HG03097 (cell line): ENCODE data around the gene SCYGR8.
A peak's percentile ranks its signal among the peaks of the same experiment; 100 is the strongest.

ENCODE experiments used
- ATAC-seq: cut with Tn5 transposase; IDR thresholded peaks from one replicate; pipeline ENCODE4 v1.9.1; 2021; ENCODE audit not compliant: unreplicated experiment, low FRiP score

Gene SCYGR8

GRCh38 chr2:227759411-227760118, 13.9 kb downstream of the SCYGR8 start:
- no peak for ATAC-seq

- ATAC-seq: no peak
Measured at GRCh38 chr2:227761740-227762476, 16.2 kb downstream of the SCYGR8 start.

GRCh38 chr2:227765788-227766372, 20.2 kb downstream of the SCYGR8 start:
- ATAC-seq: no peak

GRCh38 chr2:227766373-227766883, 20.7 kb downstream of the SCYGR8 start:
- peak; percentile 99 for ATAC-seq

GRCh38 chr2:227767830-227768229, 22.1 kb downstream of the SCYGR8 start:
- ATAC-seq: no peak

- ATAC-seq: no peak
Measured at GRCh38 chr2:227772197-227772661, 26.5 kb downstream of the SCYGR8 start.

GRCh38 chr2:227772932-227773331, 27.2 kb downstream of the SCYGR8 start:
- no peak for ATAC-seq

- no peak for ATAC-seq
Measured at GRCh38 chr2:227774011-227774624, 28.4 kb downstream of the SCYGR8 start.

- ATAC-seq: no peak
Measured at GRCh38 chr2:227774895-227775842, 29.5 kb downstream of the SCYGR8 start.

- no peak for ATAC-seq
Measured at GRCh38 chr2:227780981-227781615, 35.4 kb downstream of the SCYGR8 start.

- no peak for ATAC-seq
Measured at GRCh38 chr2:227781841-227782240, 36.1 kb downstream of the SCYGR8 start.

GRCh38 chr2:227782804-227783203, 37.1 kb downstream of the SCYGR8 start:
- no peak for ATAC-seq

- no peak for ATAC-seq
Measured at GRCh38 chr2:227783404-227784138, 37.9 kb downstream of the SCYGR8 start.

- ATAC-seq: no peak
Measured at GRCh38 chr2:227785293-227785692, 39.6 kb downstream of the SCYGR8 start.

- no peak for ATAC-seq
Measured at GRCh38 chr2:227788561-227789018, 42.9 kb downstream of the SCYGR8 start.

- ATAC-seq: no peak
Measured at GRCh38 chr2:227789803-227790202, 44.1 kb downstream of the SCYGR8 start.

GRCh38 chr2:227793148-227793712, 47.5 kb downstream of the SCYGR8 start:
- ATAC-seq: no peak
